ENCODE measurements around the gene ACTN4.

GRCh38 chr19:38773469-38774177 is 126.2 kb downstream of the ACTN4 start, which contains the start of gene LGALS7:
- TF ChIP-seq, protein P1, sequence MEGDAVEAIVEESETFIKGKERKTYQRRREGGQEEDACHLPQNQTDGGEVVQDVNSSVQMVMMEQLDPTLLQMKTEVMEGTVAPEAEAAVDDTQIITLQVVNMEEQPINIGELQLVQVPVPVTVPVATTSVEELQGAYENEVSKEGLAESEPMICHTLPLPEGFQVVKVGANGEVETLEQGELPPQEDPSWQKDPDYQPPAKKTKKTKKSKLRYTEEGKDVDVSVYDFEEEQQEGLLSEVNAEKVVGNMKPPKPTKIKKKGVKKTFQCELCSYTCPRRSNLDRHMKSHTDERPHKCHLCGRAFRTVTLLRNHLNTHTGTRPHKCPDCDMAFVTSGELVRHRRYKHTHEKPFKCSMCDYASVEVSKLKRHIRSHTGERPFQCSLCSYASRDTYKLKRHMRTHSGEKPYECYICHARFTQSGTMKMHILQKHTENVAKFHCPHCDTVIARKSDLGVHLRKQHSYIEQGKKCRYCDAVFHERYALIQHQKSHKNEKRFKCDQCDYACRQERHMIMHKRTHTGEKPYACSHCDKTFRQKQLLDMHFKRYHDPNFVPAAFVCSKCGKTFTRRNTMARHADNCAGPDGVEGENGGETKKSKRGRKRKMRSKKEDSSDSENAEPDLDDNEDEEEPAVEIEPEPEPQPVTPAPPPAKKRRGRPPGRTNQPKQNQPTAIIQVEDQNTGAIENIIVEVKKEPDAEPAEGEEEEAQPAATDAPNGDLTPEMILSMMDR (IDR thresholded peaks at IDR 0.05 in 2 of 3, conservative IDR thresholded peaks at IDR 0.05 in 1 of 3; ENCODE audit: control insufficient read depth in 2 of 3, extremely low read depth in 1 of 3, insufficient read depth in 1 of 3, low read depth in 3 of 3, low read length in 3 of 3) = no peak
- TF ChIP-seq MXI1 (IDR thresholded peaks at IDR 0.05; ENCODE audit: low read depth, low read length) = no peak
- no peak for TF ChIP-seq TCF7 (IDR thresholded peaks at IDR 0.05; ENCODE audit: borderline replicate concordance)
- no peak for TF ChIP-seq YY1 (IDR thresholded peaks at IDR 0.05; ENCODE audit: low read depth, low read length)
- TF ChIP-seq REST (IDR thresholded peaks at IDR 0.05; ENCODE audit: low read depth, low read length) = no peak
- TF ChIP-seq GABPA (IDR thresholded peaks at IDR 0.05; ENCODE audit: low read depth) = no peak
- no peak for TF ChIP-seq SIN3A (IDR thresholded peaks at IDR 0.05; ENCODE audit: low read depth, low read length)
- no peak for TF ChIP-seq EGR1 (IDR thresholded peaks at IDR 0.05; ENCODE audit: borderline replicate concordance in 1 of 2, low read depth in 2 of 2, low read length in 2 of 2)
- no peak for TF ChIP-seq MAX (IDR thresholded peaks at IDR 0.05; ENCODE audit: low read depth, low read length)
- TF ChIP-seq RELA (IDR thresholded peaks at IDR 0.05; ENCODE audit: borderline replicate concordance, partially characterized antibody) = no peak

Data from GM12878 (cell line).